GM12892 (cell line): Measurements from ENCODE around the gene PNRC2.
"Not testable (repeated sequence)": the region's sequence is repeated elsewhere in the genome, so short reads cannot be mapped to it uniquely, and the experiment has no call there.

Source experiments
- DNase-seq: peaks from one replicate; pipeline ENCODE4 v3.0.0; 2011; ENCODE audit not compliant: insufficient read length
- FAIRE-seq: peaks from 2 replicates; lab custom pipeline; 2011; peaks lifted over from hg19 to GRCh38; lab: Jason Lieb, UNC
- POLR2A ChIP-seq: IDR thresholded peaks from 2 replicates; pipeline ENCODE4 v1.6.1; 2011; ENCODE audit warnings: low read depth, low read length, control low read depth
- POLR2AphosphoS5 ChIP-seq: IDR thresholded peaks from 2 replicates; pipeline ENCODE4 v1.6.1; 2011; ENCODE audit warnings: low read depth, low read length, control low read depth
- TAF1 ChIP-seq: IDR thresholded peaks from 2 replicates; pipeline ENCODE4 v1.6.1; 2011; ENCODE audit warnings: low read depth, mild to moderate bottlenecking, control low read depth, low read length, borderline replicate concordance

The PNRC2 gene

DNA sequence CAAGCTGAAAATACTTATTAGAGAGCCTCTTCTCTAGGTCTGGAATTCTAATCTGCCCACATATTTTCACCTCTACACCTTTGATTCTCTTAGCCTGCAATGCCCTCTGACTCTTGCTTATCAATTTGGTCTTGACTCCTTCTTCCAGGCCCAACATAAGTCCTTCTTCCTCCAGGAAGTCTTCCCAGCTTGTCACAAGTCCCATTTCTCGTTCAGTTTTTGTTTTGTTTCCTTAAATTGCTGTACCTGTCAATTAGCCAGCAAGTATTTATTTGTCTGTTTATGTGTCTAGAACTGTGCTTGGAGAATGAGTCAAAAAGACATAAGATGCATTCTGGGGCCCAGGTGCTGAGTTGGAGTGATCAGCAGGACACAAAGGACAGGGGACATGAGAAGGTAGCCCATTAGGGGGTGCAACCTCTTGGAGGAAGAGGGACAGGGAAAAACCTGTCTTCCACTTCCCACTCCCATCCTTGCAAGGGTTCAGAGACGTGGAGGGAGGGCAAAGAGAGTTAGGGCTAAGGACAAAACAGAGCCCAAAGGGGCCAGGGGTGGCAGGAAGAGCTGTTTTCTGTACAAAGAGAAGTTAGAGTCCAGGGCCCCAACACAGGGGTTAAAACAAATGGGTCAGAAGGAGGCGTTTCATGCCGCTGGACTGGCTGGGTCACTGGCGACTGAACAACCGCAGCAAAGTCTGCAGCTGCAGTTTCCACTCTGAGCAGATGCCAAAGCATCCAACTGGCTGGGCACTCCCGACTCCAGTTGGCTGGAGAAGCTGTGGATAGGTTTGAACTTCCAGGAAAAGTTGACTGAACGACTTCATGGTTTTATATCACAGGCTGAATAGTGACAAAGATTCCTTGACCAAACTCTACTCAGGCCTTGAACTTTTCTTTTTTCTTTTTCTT lies 35.8 kb upstream of the PNRC2 start:
- TF ChIP-seq POLR2A = no peak
- TF ChIP-seq TAF1 = no peak
- TF ChIP-seq POLR2AphosphoS5 = no peak
- FAIRE-seq = no peak
- DNase-seq = no peak

DNA sequence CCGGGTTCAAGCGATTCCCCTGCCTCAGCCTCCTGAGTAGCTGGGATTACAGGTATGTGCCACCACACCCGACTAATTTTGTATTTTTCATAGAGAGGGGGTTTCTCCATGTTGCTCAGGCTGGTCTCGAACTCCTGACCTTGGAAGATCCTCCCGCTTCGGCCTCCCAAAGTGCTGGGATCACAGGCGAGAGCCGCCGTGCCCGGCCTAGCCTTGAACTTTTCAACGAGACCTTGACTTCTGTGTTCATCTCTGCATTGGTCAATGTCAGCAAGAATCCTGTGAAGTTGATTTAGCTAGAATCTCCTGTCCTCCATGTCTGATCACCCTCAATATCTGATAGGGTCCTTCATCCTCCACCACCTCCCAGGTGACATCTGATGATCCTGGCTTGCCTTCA lies 35.0 kb upstream of the PNRC2 start:
- no peak for DNase-seq
- no peak for FAIRE-seq
- TF ChIP-seq TAF1 = no peak
- TF ChIP-seq POLR2AphosphoS5 = no peak
- no peak for TF ChIP-seq POLR2A

DNA sequence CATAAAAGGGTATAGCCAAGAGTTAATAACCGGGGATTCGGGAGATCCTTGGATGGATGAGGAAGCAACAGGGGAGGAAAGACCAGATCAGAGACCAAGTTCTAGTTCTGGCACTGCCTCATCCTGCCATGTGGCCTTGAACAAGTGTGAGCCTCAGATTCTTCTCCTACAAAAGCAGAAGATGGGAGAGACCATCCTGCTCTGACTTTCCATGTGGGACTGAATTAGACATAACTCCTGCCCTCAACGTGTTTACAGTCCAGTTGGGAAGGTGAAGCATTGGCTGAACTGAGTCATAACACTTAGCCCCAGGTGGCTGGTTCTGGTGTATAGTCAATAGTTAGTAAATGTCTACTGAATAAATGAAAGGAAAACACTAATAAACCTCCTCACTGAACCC lies 34.3 kb upstream of the PNRC2 start:
- DNase-seq (no peak), FAIRE-seq (peak; percentile 21)
- no peak for TF ChIP-seq POLR2A
- no peak for TF ChIP-seq TAF1
- no peak for TF ChIP-seq POLR2AphosphoS5

DNA sequence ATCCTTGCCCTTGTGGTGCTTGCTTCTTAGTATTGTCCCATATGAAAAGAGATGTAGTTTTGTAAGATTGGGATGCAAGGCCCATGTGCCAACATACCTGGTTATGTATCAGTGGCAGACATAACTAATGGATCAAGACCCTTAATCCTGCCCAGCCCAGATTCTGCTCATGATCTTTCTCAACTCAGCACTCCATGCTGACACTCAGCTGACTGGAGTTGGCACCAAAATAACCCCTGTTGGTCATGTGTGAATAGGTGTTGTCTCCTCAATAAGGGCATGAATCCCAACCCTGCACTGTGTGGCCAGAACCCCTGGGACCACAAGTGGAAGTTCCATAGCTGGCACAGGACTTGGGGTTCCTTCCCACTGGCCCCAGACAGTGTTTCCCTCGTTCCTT lies 32.5 kb upstream of the PNRC2 start:
- no peak for DNase-seq
- FAIRE-seq = no peak
- TF ChIP-seq POLR2A (no peak), TAF1 (no peak), POLR2AphosphoS5 (no peak)

DNA sequence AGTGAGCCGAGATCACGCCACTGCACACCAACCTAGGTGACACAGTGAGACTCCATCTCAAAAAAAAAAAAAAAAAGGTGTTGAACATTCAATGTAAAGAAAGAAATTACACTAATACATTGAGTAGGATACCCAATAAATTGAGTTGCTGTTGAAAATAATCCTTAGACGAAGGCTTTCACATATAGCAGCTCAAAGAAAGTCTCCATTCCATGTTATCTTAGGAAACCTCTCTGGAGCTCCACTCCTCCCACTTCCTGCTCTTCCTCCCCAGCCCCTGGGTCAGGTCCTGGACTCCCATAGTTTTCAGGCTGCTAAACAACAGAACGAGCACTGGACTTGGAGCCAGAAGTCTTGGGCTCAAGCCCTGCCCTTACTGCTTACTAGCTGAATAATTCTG lies 30.8 kb upstream of the PNRC2 start:
- DNase-seq (no peak), FAIRE-seq (no peak)
- no peak for TF ChIP-seq POLR2A
- no peak for TF ChIP-seq POLR2AphosphoS5
- TF ChIP-seq TAF1 = no peak

DNA sequence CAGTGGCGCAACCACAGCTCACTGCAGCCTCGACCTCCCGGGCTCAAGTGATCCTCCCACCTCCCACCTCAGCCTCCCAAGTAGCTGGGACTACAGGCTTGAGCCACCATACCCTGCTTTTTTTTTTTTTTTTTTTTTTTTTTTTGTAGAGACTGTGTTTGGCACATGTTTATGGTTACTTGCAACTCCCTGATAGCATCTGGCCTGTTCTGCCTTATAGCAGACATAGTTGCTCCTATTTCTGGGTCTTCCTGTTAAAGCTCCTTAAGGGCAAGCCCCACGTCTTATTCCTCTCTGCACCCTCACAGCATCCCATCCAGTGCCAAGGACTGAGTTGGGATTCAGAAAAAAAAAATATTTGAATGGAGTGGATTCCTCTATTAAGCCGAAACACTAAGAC lies 29.4 kb upstream of the PNRC2 start:
- FAIRE-seq (no peak), DNase-seq (no peak)
- TF ChIP-seq TAF1 (no peak), POLR2AphosphoS5 (no peak), POLR2A (no peak)

DNA sequence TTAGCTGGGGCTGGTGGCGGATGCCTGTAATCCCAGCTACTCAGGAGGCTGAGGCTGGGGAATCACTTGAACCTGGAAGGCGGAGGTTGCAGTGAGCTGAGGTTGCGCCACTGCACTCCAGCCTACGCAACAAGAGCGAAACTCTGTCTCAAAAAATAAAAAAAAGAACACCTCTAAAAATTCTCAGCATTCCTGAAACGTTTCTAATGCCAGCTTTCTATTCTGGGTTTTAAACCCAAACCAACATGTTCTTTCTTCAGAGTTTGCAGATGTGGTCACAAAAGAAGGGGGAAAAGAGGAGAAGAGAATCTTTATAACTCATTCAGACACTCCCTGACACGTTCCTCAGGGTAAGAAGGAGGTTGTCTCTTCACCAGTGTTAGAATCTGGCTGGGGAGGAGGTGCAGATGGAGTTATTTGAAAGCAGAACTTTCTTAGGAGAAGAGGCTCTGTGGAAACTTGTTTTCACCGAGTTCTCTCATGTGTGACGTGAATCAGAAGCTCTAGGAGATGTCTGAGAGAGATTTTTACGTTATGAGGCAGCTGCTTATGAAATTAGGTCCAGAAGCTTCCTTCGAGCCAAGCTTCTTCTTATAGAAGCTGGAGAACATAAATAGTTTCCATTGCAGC lies 28.7 kb upstream of the PNRC2 start:
- DNase-seq = no peak
- no peak for TF ChIP-seq POLR2AphosphoS5
- TF ChIP-seq POLR2A = no peak
- TF ChIP-seq TAF1 = no peak
- FAIRE-seq = peak; percentile 64

DNA sequence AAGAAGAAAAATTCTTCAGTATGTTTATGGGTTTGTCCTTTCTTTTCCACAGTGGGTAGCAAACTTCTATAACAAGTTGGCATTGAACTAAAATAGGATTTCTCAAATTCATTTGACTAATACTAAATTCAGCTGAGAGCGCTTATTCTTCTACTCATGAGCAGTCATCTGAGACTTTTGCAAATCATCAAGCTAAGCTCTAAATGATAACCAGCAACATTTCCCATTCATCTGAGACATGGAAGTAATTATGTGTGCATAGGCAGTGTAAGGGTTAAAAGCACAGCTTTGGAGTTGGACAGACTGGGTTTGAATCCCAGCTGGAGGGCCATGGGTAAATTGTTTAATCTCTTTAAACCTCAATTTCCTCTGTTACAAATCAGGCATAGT lies 28.1 kb upstream of the PNRC2 start:
- FAIRE-seq (peak; percentile 86), DNase-seq (no peak)
- no peak for TF ChIP-seq POLR2A
- TF ChIP-seq TAF1 = no peak
- TF ChIP-seq POLR2AphosphoS5 = no peak

DNA sequence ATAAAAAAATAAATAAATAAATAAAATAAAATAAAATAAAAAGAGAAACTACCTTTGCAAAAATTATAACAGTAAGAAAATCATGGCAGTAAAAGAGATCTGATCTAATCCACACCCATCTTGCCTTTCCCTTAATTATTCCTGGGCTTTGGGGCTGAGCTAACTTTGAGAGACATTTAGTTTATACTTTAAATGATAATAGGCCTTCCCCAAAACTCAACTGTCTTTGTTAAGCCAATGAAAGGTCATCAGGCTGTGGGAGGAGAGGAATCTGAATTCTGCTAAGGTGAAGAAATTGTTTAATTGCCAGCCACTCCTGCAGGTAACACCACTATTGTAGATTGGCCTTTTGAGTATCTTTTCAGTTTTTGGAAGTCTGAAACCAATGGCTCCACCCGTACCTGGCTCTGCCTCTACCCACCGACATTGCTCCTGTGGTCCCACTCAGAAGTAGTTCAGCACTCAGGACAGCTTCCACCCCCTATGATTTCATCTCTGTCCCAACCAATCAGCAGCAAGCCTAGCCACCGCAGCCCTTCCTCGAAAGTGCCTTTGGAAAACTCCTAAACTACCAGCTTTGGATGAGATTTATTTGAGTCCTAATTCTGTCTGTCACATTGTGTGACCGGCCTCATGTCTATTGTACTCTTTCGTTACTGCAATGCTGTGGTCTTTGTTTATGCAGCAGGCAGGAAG lies 23.0 kb upstream of the PNRC2 start:
- FAIRE-seq (no peak), DNase-seq (no peak)
- TF ChIP-seq POLR2A (no peak), POLR2AphosphoS5 (no peak), TAF1 (no peak)

DNA sequence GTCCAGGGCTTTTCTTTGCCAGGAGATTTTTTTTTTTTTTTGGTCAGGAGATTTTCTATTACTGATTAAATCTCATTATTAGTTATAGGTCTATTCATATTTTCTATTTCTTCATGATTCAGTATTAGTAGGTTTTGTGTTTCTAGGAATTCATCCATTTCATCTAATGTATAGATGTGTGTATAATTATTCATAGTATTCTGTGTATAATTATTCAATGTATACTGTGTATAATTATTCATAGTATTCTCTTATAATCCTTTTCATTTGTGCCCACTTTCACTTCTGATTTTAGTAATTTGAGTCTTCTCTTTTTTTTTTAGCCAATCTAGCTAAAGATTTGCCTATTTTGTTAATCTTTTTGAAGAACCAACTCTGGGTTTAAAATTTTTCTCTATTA lies 12.3 kb upstream of the PNRC2 start:
- TF ChIP-seq TAF1 (no peak), POLR2A (no peak), POLR2AphosphoS5 (no peak)
- FAIRE-seq = no peak
- DNase-seq = no peak

DNA sequence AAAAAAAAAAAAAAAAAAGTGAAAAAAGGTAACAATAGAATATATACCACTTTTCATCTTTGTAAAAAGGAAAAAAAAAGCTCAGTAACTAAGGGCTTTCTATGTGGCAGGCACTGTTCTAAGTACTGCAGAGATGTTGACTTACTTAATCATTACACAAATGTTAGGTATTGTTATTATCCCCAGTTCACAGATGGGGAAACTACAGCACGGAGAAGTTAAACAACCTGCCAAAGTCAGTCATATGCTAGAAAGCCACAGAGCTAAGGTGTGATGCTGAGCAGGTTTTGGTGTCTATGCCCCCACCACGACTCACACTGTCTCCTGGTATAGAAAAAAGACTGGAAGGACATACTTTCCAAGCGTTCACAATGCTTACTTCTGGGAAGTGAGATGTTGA lies 6.6 kb upstream of the PNRC2 start:
- DNase-seq (no peak), FAIRE-seq (no peak)

DNA sequence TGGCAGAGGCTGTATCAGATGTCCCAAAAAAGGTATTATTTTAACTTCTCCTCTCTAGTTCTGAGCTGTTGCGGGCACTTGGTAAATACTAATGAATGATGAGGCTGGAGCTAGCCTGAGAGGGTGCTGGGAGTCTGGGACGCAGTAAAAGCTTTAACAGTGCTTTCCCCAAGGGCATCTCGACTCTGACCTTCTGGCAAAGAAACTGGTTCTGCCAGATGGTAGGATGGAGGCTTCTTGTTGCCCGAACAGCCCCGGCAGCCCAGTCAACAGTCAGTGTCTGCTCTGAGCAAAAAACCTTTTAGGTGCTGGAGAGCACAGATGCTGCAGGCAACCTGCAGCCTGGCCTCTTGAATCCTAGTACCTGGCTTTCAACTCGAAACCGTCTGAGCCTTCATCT lies 2.5 kb upstream of the PNRC2 start:
- no peak for FAIRE-seq
- no peak for TF ChIP-seq POLR2A
- TF ChIP-seq POLR2AphosphoS5 = no peak
- TF ChIP-seq TAF1 = no peak
- no peak for DNase-seq

More for the DNA sequence above, 6.6 kb upstream of the PNRC2 start:
- TF ChIP-seq POLR2A = no peak
- TF ChIP-seq POLR2AphosphoS5 = no peak
- no peak for TF ChIP-seq TAF1

DNA sequence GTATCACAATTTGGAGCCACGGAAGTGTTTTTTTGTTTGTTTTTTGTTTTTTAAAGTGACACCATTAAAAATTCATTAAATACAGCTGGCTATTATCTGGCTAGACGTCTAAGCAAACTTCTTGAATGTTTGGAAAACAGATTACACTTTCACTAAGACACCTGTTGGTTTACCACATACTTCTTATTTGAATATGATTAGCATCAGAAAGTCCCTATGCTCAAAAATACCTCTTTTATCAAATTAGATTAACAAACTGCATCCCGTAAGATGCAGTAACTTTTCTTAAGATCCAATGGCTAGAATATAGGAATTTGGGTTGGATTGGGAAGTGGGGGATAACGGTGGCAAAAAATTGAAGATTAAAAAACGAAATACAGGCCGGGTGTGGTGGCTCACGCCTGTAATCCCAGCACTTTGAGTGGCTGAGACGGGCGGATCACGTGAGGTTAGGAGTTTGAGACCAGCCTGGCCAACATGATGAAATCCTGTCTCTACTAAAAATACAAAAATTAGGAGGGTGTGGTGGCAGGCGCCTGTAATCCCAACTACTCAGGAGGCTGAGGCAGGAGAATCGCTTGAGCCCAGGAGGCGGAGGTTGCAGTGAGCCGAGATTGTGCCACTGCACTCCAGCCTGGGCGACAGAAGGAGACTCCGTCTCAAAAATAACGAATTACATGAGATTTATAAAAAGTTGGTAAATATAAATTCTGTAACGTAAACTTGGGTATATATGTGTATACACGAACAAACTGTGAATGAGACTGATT lies 1.4 kb upstream of the PNRC2 start:
- DNase-seq, FAIRE-seq: not testable (repeated sequence)
